HEK293 (cell line): ENCODE measurements around the gene EYS.

ENCODE experiments used
- CTCF ChIA-PET: fragments of 350-600 bp; formaldehyde crosslinking; extraction: SDS; loops from one replicate; lab custom pipeline; 2021; ENCODE audit warnings: antibody characterized with exemption; lab: Yijun Ruan, JAX
- POLR2A ChIA-PET: fragments of 300-600 bp; formaldehyde crosslinking; extraction: SDS; loops from one replicate; lab custom pipeline; 2020; ENCODE audit warnings: antibody characterized with exemption, inconsistent platforms; lab: Yijun Ruan, JAX
- H3K27ac ChIP-seq: fragments of 200-500 bp; sonication (Bioruptor generic); 2 replicates; pipeline ENCODE4 v1.5.1; 2014; ENCODE audit warnings: low read depth, low read length, control low read depth, inconsistent platforms; ENCODE audit errors: extremely low read depth
- H3K36me3 ChIP-seq, 2 experiments: fragments of 200-500 bp in 1 of 2; sonication (Bioruptor generic) in 1 of 2; 1 replicate in 1 of 2; 2 replicates in 1 of 2; pipeline ENCODE4 v1.5.1; 2014 to 2017; ENCODE audit warnings: inconsistent platforms in 2 of 2, low read length in 2 of 2; ENCODE audit not compliant: control insufficient read depth in 2 of 2, insufficient read depth in 1 of 2
- H3K4me1 ChIP-seq: fragments of 200-500 bp; sonication (Bioruptor generic); 2 replicates; pipeline ENCODE4 v1.5.1; 2014; ENCODE audit warnings: mild to moderate bottlenecking, low read length, inconsistent platforms; ENCODE audit not compliant: control insufficient read depth, insufficient read depth
- H3K4me3 ChIP-seq: 2 replicates; pipeline ENCODE4 v1.5.1; 2011; ENCODE audit warnings: low read depth, mild to moderate bottlenecking, control low read depth, low read length, moderate library complexity
- H3K9me3 ChIP-seq: fragments of 200-500 bp; sonication (Bioruptor generic); 2 replicates; pipeline ENCODE4 v1.5.1; 2014; ENCODE audit warnings: low read depth, low read length, inconsistent platforms; ENCODE audit not compliant: control insufficient read depth, insufficient read depth
- GLIS1 ChIP-seq: fragments of 450-650 bp; formaldehyde crosslinking; IDR thresholded peaks from 2 replicates; pipeline ENCODE4 v1.5.1; 2016; ENCODE audit warnings: missing biosample characterization, missing genetic modification characterization
- GLIS2 ChIP-seq: fragments of 450-650 bp; formaldehyde crosslinking; IDR thresholded peaks from 2 replicates; pipeline ENCODE4 v1.5.1; 2016; ENCODE audit warnings: missing biosample characterization, missing genetic modification characterization
- MEIS1 ChIP-seq: sonication (generic); formaldehyde crosslinking; IDR thresholded peaks from 2 replicates; pipeline ENCODE4 v1.8.1; 2022; ENCODE audit warnings: missing genetic modification reagents, mild to moderate bottlenecking, borderline replicate concordance
- SCRT2 ChIP-seq: fragments of 450-650 bp; formaldehyde crosslinking; IDR thresholded peaks from 2 replicates; pipeline ENCODE4 v1.5.1; 2016; ENCODE audit warnings: missing biosample characterization, missing genetic modification characterization
- ZFP69B ChIP-seq: fragments of 450-650 bp; formaldehyde crosslinking; IDR thresholded peaks from 2 replicates; pipeline ENCODE4 v1.5.1; 2016; ENCODE audit warnings: missing biosample characterization, missing genetic modification characterization
- ZNF132 ChIP-seq: fragments of 450-650 bp; formaldehyde crosslinking; IDR thresholded peaks from 2 replicates; pipeline ENCODE4 v1.5.1; 2017; ENCODE audit warnings: missing biosample characterization, missing genetic modification characterization, borderline replicate concordance
- ZNF140 ChIP-seq: fragments of 450-650 bp; formaldehyde crosslinking; IDR thresholded peaks from 2 replicates; pipeline ENCODE4 v1.5.1; 2016; ENCODE audit warnings: missing biosample characterization, missing genetic modification characterization
- ZNF157 ChIP-seq: fragments of 450-650 bp; formaldehyde crosslinking; IDR thresholded peaks from 2 replicates; pipeline ENCODE4 v1.5.1; 2016; ENCODE audit warnings: missing biosample characterization, missing genetic modification characterization
- ZNF175 ChIP-seq: fragments of 450-650 bp; formaldehyde crosslinking; IDR thresholded peaks from 2 replicates; pipeline ENCODE4 v1.5.1; 2016; ENCODE audit warnings: missing biosample characterization, missing genetic modification characterization
- ZNF221 ChIP-seq: fragments of 450-650 bp; formaldehyde crosslinking; IDR thresholded peaks from 2 replicates; pipeline ENCODE4 v1.5.1; 2017; ENCODE audit warnings: missing biosample characterization, missing genetic modification characterization, borderline replicate concordance
- ZNF24 ChIP-seq: fragments of 450-650 bp; formaldehyde crosslinking; IDR thresholded peaks from 2 replicates; pipeline ENCODE4 v1.5.1; 2016; ENCODE audit warnings: missing biosample characterization, missing genetic modification characterization
- ZNF324 ChIP-seq: fragments of 450-650 bp; formaldehyde crosslinking; IDR thresholded peaks from 2 replicates; pipeline ENCODE4 v1.5.1; 2016; ENCODE audit warnings: missing biosample characterization, missing genetic modification characterization
- ZNF335 ChIP-seq: fragments of 450-650 bp; formaldehyde crosslinking; conservative IDR thresholded peaks from 2 replicates; pipeline ENCODE4 v1.5.1; 2016; ENCODE audit warnings: missing biosample characterization, missing genetic modification characterization
- ZNF629 ChIP-seq: fragments of 450-650 bp; formaldehyde crosslinking; IDR thresholded peaks from 2 replicates; pipeline ENCODE4 v1.5.1; 2017; ENCODE audit warnings: missing biosample characterization, missing genetic modification characterization
- ZNF707 ChIP-seq: fragments of 450-650 bp; formaldehyde crosslinking; IDR thresholded peaks from 2 replicates; pipeline ENCODE4 v1.5.1; 2016; ENCODE audit warnings: missing biosample characterization, missing genetic modification characterization
- ZNF791 ChIP-seq: fragments of 450-650 bp; formaldehyde crosslinking; IDR thresholded peaks from 2 replicates; pipeline ENCODE4 v1.5.1; 2016; ENCODE audit warnings: missing biosample characterization, missing genetic modification characterization
- ZNF830 ChIP-seq: fragments of 450-650 bp; IDR thresholded peaks from 2 replicates; pipeline ENCODE4 v1.5.0; 2018; ENCODE audit warnings: missing biosample characterization, missing genetic modification characterization, low read depth, mild to moderate bottlenecking, moderate library complexity
- ZSCAN23 ChIP-seq: fragments of 450-650 bp; formaldehyde crosslinking; IDR thresholded peaks from 2 replicates; pipeline ENCODE4 v1.5.1; 2016; ENCODE audit warnings: missing biosample characterization, missing genetic modification characterization
- ZSCAN4 ChIP-seq: fragments of 450-650 bp; formaldehyde crosslinking; IDR thresholded peaks from 2 replicates; pipeline ENCODE4 v1.5.1; 2017; ENCODE audit warnings: missing biosample characterization, missing genetic modification characterization
- TF ChIP-seq, protein P1 (sequence below): fragments of 450-650 bp; formaldehyde crosslinking; IDR thresholded peaks from 2 replicates; pipeline ENCODE4 v1.5.1; 2016; ENCODE audit warnings: missing biosample characterization, missing genetic modification characterization

The EYS gene

DNA sequence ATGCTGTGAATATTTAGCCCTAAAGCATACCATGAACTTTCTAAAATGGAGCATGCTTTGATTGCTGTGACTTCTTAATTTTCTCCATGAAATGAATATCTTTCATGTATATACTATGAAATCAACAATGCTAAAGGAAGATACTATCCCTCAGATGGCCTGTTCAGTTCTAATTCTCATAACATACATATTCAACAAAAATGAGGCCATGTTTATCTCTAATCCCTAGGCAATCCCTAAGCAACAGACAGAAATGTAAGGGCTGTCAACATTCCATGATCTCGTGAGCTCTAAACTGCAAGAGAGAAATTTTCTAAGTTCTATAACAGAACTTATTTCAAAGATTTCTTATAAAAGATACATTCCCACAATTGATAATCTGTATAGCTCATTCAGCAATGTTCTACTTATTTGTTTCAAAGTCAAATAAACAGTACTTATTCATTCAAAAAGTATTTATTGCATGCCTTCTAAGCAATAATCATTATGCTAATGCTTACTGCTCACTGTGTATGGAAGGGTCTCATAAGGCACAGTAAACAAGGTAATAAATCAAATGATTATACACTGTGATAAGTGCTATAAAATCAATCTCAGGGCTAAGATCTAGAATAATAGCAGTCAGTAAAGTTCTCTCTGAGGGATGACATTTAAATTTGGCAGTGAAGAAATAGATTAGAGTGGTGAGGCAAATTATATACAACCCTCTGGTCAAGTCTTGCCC, 1578.6 kb downstream of the EYS start:
- no peak for TF ChIP-seq MEIS1 (CRISPR knock-in tag)
- TF ChIP-seq ZNF157 = no peak
- no peak for TF ChIP-seq ZNF791 (tag by site-specific recombination)
- TF ChIP-seq GLIS2 (tag by site-specific recombination) = no peak
- no peak for TF ChIP-seq ZNF830 (tag by site-specific recombination)
- TF ChIP-seq ZSCAN23 (tag by site-specific recombination) = no peak
- TF ChIP-seq, protein P1, sequence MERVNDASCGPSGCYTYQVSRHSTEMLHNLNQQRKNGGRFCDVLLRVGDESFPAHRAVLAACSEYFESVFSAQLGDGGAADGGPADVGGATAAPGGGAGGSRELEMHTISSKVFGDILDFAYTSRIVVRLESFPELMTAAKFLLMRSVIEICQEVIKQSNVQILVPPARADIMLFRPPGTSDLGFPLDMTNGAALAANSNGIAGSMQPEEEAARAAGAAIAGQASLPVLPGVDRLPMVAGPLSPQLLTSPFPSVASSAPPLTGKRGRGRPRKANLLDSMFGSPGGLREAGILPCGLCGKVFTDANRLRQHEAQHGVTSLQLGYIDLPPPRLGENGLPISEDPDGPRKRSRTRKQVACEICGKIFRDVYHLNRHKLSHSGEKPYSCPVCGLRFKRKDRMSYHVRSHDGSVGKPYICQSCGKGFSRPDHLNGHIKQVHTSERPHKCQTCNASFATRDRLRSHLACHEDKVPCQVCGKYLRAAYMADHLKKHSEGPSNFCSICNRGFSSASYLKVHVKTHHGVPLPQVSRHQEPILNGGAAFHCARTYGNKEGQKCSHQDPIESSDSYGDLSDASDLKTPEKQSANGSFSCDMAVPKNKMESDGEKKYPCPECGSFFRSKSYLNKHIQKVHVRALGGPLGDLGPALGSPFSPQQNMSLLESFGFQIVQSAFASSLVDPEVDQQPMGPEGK (tag by site-specific recombination) = no peak
- TF ChIP-seq ZNF24 = no peak
- no peaks in the 10 kb centered on the region for H3K9me3 ChIP-seq
- POLR2A ChIA-PET = no interaction called here
- no peak overlapping the region for H3K27ac ChIP-seq
- H3K4me3 ChIP-seq = no peak overlapping the region
- H3K36me3 ChIP-seq = no peaks in the 10 kb centered on the region
- H3K4me1 ChIP-seq = no peaks in the 10 kb centered on the region
- CTCF ChIA-PET = interaction anchor here (1.3 to 1.5 kb wide), 2 partner anchors 202 to 206 kb away, joined by 3 to 5 read pairs; no protein-coding TSS in a partner anchor

DNA sequence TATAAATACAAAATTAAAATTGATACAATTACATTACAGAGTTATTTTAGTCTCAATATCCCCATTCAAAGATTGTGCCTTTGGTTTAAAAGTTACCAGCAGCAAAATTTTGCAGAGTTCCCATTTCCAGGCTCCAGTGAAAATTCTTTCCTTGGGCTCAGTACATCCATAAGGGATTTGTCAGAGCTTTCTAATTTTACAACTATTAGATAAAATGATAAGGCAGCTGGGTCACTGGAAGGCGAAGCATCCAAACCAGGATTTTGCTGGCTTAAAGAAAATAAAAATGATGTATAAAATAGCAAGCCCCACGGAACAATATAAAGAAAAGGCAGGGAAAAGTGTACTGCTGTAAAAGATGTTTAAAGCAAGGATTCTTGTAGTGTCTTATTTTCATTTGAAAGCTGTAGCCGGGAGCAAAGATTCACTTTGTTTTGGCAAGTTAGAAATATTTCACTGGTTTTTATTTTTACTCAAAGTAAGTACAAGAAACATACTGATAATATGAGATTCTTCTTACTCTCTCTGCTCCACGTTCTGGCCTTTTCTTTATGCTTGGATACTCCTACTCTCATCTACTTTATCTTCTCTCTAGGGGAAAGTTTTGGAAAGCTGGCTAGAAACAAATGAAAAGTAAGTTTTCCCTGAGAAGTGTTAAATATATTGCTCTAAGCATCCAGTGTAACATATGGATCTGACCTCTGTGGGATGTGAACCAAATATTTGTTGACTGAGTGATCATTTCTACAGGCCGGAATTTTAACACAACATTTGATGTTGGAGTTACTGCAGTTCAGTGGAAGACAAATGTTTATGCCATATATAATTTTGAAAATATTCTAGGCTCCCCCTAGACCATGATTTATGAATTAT, 1583.0 kb downstream of the EYS start:
- TF ChIP-seq SCRT2 (tag by site-specific recombination) (no peak), ZNF629 (no peak), ZNF132 (tag by site-specific recombination) (no peak)

GRCh38 chr6:64122712-64123375, 1584.2 kb downstream of the EYS start:
- CTCF ChIA-PET = no interaction called here
- TF ChIP-seq ZNF140 (tag by site-specific recombination) (no peak), ZFP69B (tag by site-specific recombination) (no peak), ZNF175 (tag by site-specific recombination) (no peak), ZNF707 (tag by site-specific recombination) (no peak), ZNF324 (tag by site-specific recombination) (no peak), ZNF221 (tag by site-specific recombination) (no peak), ZSCAN4 (tag by site-specific recombination) (no peak), ZSCAN23 (tag by site-specific recombination) (no peak), ZNF335 (no peak), GLIS1 (tag by site-specific recombination) (no peak)
- TF ChIP-seq, all 188 proteins: peak for 0
- no peak overlapping the region for H3K27ac ChIP-seq
- no peaks in the 10 kb centered on the region for H3K36me3 ChIP-seq
- H3K4me3 ChIP-seq = no peak overlapping the region
- POLR2A ChIA-PET = no interaction called here
- no peaks in the 10 kb centered on the region for H3K9me3 ChIP-seq
- H3K4me1 ChIP-seq = no peaks in the 10 kb centered on the region

More for the DNA sequence above, 1583.0 kb downstream of the EYS start:
- ChIA-PET POLR2A (no interaction called here), CTCF (no interaction called here)
- Histone ChIP-seq H3K4me3 (no peak overlapping the region), H3K4me1 (no peaks in the 10 kb centered on the region), H3K9me3 (no peaks in the 10 kb centered on the region), H3K36me3 (no peaks in the 10 kb centered on the region), H3K27ac (no peak overlapping the region)
